Measurements from ENCODE around the gene NTN5. TPM values are rescaled to one million over a fixed set of nuclear protein-coding genes. Genes with fewer than 3 reads are reported as not detected.

Gene NTN5
- total and polyA plus RNA-seq, 2 experiments from 2014 or later: 0.33 TPM; not detected in 1

DNA sequence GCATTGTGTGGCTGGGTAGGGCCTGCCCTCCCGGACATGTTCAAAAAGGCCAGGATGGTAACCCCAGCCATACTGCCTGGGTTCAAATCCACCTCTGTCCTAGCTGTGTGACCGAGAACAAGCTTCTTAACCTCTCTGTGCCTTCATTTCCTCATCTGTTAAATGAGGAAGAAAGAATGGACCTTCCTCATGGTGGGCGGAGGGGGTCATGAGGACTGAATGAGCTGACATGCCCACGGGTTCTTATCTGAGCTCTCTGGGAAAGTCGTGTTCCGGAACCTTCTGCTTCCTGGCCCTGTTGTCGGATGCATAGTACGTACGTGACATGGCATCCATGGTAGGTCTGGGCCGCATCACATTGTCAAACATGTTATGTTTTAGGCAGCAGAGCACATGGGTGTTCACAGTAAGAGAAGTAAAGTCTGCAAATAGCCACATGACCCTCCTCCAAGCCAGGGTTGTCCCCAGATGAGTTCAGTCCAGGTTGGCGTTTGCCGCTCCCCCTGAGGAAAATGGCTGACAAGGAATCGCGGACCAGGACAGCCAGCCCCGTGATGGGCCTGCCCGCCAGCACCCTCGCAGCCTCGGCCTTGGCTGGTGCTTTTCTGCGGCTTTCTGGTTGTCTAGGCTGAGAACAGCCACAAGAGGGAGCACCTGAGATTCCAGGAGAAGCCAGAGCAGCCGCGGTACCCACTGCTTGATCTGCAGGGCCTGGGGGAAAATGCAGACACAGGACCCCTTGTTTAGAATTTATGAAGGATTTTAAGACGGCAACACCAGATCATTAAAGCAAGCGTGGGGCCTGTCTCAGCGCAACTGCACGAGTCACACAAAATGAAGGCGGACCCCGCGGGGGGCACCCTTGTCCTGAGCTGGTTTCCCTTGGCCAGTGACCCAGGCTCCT is 2.4 kb upstream of the NTN5 start:
- peak overlapping the region; percentile 51 for H3K4me2 ChIP-seq
- no peaks in the 10 kb centered on the region for H4K20me1 ChIP-seq (ENCODE audit: insufficient read depth, poor library complexity, severe bottlenecking)
- H3K27ac ChIP-seq: peak overlapping the region; percentile 62
- DNase-seq (ENCODE audit: low spot score): peak; percentile 93
- no peak overlapping the region for H3K4me3 ChIP-seq
- H3K36me3 ChIP-seq (replicated peaks; ENCODE audit: insufficient read depth, low read depth): no peaks in the 10 kb centered on the region
- H3K9me3 ChIP-seq (ENCODE audit: low read depth): no peaks in the 10 kb centered on the region
- H3K27me3 ChIP-seq: no peaks in the 10 kb centered on the region
- H2AFZ ChIP-seq: peak overlapping the region; percentile 2
- H3K79me2 ChIP-seq: no peaks in the 10 kb centered on the region
- no peaks in the 10 kb centered on the region for H3K9me2 ChIP-seq (replicated peaks; ENCODE audit: insufficient read depth)
- WGBS (ENCODE audit: low lambda C conversion rate, missing lambda C conversion rate): 42% methylated on average over 28 of the region's 28 CpGs
- TF ChIP-seq, protein P1, sequence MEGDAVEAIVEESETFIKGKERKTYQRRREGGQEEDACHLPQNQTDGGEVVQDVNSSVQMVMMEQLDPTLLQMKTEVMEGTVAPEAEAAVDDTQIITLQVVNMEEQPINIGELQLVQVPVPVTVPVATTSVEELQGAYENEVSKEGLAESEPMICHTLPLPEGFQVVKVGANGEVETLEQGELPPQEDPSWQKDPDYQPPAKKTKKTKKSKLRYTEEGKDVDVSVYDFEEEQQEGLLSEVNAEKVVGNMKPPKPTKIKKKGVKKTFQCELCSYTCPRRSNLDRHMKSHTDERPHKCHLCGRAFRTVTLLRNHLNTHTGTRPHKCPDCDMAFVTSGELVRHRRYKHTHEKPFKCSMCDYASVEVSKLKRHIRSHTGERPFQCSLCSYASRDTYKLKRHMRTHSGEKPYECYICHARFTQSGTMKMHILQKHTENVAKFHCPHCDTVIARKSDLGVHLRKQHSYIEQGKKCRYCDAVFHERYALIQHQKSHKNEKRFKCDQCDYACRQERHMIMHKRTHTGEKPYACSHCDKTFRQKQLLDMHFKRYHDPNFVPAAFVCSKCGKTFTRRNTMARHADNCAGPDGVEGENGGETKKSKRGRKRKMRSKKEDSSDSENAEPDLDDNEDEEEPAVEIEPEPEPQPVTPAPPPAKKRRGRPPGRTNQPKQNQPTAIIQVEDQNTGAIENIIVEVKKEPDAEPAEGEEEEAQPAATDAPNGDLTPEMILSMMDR (IDR thresholded peaks at IDR 0.05; ENCODE audit: poor library complexity): peak; percentile 90
- no peak for TF ChIP-seq EZH2 (IDR thresholded peaks at IDR 0.05; ENCODE audit: borderline replicate concordance)
- H3K4me1 ChIP-seq (ENCODE audit: insufficient read depth): peaks cover 15% of the 10 kb centered on the region

DNA sequence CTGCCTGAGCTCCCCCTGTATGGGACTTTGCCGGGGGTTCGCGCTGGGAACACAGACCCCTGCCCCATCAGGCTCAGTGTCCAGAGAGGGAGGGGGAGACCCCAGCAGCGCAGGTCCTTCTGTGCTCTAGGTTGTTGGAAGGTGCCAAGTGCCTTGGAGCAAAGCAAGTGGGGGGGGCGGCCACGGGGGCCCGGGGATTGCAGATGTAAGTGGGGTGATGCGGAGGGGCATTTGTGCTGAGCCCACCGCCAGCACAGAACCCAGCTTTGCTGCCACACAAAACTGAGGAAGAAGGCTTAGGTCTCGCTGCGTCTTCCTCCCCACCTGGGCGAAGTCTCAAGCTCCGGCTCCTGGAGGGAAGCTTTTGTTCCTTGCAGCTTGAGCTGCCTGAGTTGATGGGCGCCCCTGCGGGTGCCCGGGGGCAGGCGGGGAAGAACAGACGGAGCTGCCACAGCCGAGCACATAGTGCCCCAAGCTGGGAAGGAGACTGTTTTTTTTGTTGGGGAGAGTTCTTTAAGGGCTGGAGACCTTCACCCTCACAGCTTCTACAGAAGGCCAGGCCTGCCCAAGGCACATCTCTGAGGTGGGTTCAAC is 1.5 kb upstream of the NTN5 start:
- no peak overlapping the region for H3K27ac ChIP-seq
- H3K27me3 ChIP-seq: no peaks in the 10 kb centered on the region
- H3K9me2 ChIP-seq (replicated peaks; ENCODE audit: insufficient read depth): no peaks in the 10 kb centered on the region
- TF ChIP-seq EZH2phosphoT487 (IDR thresholded peaks at IDR 0.05; ENCODE audit: low read depth, severe bottlenecking, unreplicated experiment) (no peak), EZH2 (IDR thresholded peaks at IDR 0.05; ENCODE audit: borderline replicate concordance) (no peak)
- TF ChIP-seq, protein P1 (IDR thresholded peaks at IDR 0.05; ENCODE audit: poor library complexity): no peak
- no peak overlapping the region for H3K4me2 ChIP-seq
- H4K20me1 ChIP-seq (ENCODE audit: insufficient read depth, poor library complexity, severe bottlenecking): no peaks in the 10 kb centered on the region
- H3K79me2 ChIP-seq: no peaks in the 10 kb centered on the region
- H3K4me1 ChIP-seq (ENCODE audit: insufficient read depth): peaks cover 15% of the 10 kb centered on the region
- H2AFZ ChIP-seq: no peak overlapping the region
- no peak overlapping the region for H3K4me3 ChIP-seq
- no peaks in the 10 kb centered on the region for H3K9me3 ChIP-seq (ENCODE audit: low read depth)
- no peaks in the 10 kb centered on the region for H3K36me3 ChIP-seq (replicated peaks; ENCODE audit: insufficient read depth, low read depth)
- DNase-seq (ENCODE audit: low spot score): no peak
- WGBS (ENCODE audit: low lambda C conversion rate, missing lambda C conversion rate): 92% methylated on average over 14 of the region's 19 CpGs

DNA sequence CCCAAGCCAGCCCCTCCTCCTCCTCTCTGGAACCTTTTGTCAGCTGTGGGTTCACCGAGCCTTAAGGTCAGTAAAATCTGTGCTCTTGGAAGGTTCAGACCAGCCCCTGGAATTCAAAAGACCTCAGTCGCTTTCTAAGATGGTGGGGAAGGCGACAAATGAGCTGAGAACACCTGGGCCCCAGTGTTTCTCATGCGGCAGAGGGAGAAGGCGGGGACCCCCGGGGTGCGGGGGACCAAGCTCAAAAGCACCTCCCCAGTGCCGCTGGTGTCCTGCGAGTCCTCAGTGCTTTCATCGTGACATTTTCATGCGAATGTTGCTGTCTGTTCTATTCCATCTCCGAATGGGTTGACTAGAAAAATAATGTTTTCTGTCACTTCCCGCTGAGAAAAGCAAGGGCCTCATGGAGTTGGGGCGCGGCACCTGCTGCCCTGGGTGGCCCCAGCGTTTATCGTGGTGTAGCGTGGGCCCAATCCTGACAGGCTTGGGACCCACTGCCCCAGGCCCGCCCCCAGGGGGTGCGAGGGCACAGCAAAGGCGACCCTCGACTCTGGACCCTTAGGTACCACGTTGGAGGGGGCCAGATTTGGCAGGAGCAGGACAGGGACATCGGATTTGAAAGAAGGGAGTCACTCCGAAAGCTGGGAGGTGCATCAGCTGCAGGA is 751 bp upstream of the NTN5 start:
- no peaks in the 10 kb centered on the region for H3K79me2 ChIP-seq
- 83% methylated on average over 25 of the region's 25 CpGs for WGBS (ENCODE audit: low lambda C conversion rate, missing lambda C conversion rate)
- no peak overlapping the region for H3K27ac ChIP-seq
- DNase-seq (ENCODE audit: low spot score): no peak
- H3K4me3 ChIP-seq: no peak overlapping the region
- peaks cover 15% of the 10 kb centered on the region for H3K4me1 ChIP-seq (ENCODE audit: insufficient read depth)
- no peak for TF ChIP-seq EZH2phosphoT487 (IDR thresholded peaks at IDR 0.05; ENCODE audit: low read depth, severe bottlenecking, unreplicated experiment)
- TF ChIP-seq EZH2 (IDR thresholded peaks at IDR 0.05; ENCODE audit: borderline replicate concordance): no peak
- TF ChIP-seq, protein P1 (IDR thresholded peaks at IDR 0.05; ENCODE audit: poor library complexity): no peak
- no peak overlapping the region for H3K4me2 ChIP-seq
- no peaks in the 10 kb centered on the region for H4K20me1 ChIP-seq (ENCODE audit: insufficient read depth, poor library complexity, severe bottlenecking)
- no peaks in the 10 kb centered on the region for H3K27me3 ChIP-seq
- no peaks in the 10 kb centered on the region for H3K9me2 ChIP-seq (replicated peaks; ENCODE audit: insufficient read depth)
- H3K9me3 ChIP-seq (ENCODE audit: low read depth): no peaks in the 10 kb centered on the region
- H2AFZ ChIP-seq: no peak overlapping the region
- H3K36me3 ChIP-seq (replicated peaks; ENCODE audit: insufficient read depth, low read depth): no peaks in the 10 kb centered on the region
